A549 (cell line): ENCODE measurements around the gene RAE1. TPM values are rescaled to one million over a fixed set of nuclear protein-coding genes. Genes with fewer than 3 reads are reported as not detected.

ENCODE experiments used
- ATAC-seq, 2 experiments: fragments of 200-7000 bp in 1 of 2; fragments of >200 bp in 1 of 2; cut with Nextera tagmentation in 1 of 2; cut with Tn5 transposase in 1 of 2; 3 replicates each; pipeline versions ENCODE4 v1.8.0 to v1.9.1; 2018 to 2020; ENCODE audit warnings: mild to moderate bottlenecking in 1 of 2, moderate library complexity in 1 of 2
- CTCF ChIA-PET: fragments of 300-600 bp; sonication (Branson Sonifier 250); formaldehyde crosslinking; extraction: SDS; loops from one replicate; lab custom pipeline; 2021; ENCODE audit warnings: antibody characterized with exemption, inconsistent platforms; lab: Yijun Ruan, JAX
- POLR2A ChIA-PET: fragments of 350-600 bp; formaldehyde crosslinking; extraction: SDS; loops from one replicate; lab custom pipeline; 2021; ENCODE audit warnings: antibody characterized with exemption, inconsistent platforms; lab: Yijun Ruan, JAX
- DNase-seq, 2 experiments: peaks; one replicate each; pipeline versions ENCODE4 v3.0.0 to v3.0.0-alpha.2; 2011 to 2016; ENCODE audit warnings: low read depth in 1 of 2, low spot score in 1 of 2
- FAIRE-seq: peaks from 2 replicates; lab custom pipeline; 2011; peaks lifted over from hg19 to GRCh38; lab: Jason Lieb, UNC
- H3K27ac ChIP-seq, 2 experiments: fragments of >200 bp; sonication (Bioruptor Twin); formaldehyde crosslinking; 3 replicates each; pipeline ENCODE4 v1.5.1; 2016 to 2017
- H3K4me1 ChIP-seq: fragments of >200 bp; sonication (Bioruptor Twin); formaldehyde crosslinking; 3 replicates; pipeline ENCODE4 v1.6.1; 2016
- H3K4me2 ChIP-seq: fragments of >200 bp; sonication (Bioruptor Twin); formaldehyde crosslinking; 3 replicates; pipeline ENCODE4 v1.6.1; 2016
- H3K4me3 ChIP-seq: fragments of >200 bp; sonication (Bioruptor Twin); formaldehyde crosslinking; 3 replicates; pipeline ENCODE4 v1.5.1; 2016
- H3K9me3 ChIP-seq: fragments of >200 bp; sonication (Bioruptor Twin); formaldehyde crosslinking; 3 replicates; pipeline ENCODE4 v1.6.1; 2016
- BHLHE40 ChIP-seq: IDR thresholded peaks from 2 replicates; pipeline ENCODE4 v1.6.1; 2012; ENCODE audit warnings: low read depth, low read length, inconsistent platforms
- CBX8 ChIP-seq: fragments of 200-600 bp; sonication (generic); IDR thresholded peaks from 2 replicates; pipeline ENCODE4 v1.6.1; 2016
- CTCF ChIP-seq: fragments of >200 bp; sonication (Bioruptor Twin); formaldehyde crosslinking; IDR thresholded peaks from 3 replicates; pipeline ENCODE4 v1.5.1; 2016
- E2F6 ChIP-seq: IDR thresholded peaks from 2 replicates; pipeline ENCODE4 v1.6.1; 2012; ENCODE audit warnings: low read depth, borderline replicate concordance
- ELK1 ChIP-seq: fragments of 150-350 bp; IDR thresholded peaks from 2 replicates; pipeline ENCODE4 v1.6.1; 2014; ENCODE audit warnings: low read depth, mild to moderate bottlenecking, low read length
- EP300 ChIP-seq, 2 experiments: fragments of >200 bp; sonication (Bioruptor Twin); formaldehyde crosslinking; IDR thresholded peaks; 2 replicates in 1 of 2; 3 replicates in 1 of 2; pipeline ENCODE4 v1.6.1; 2016 to 2017
- ESRRA ChIP-seq: fragments of 150-350 bp; IDR thresholded peaks from 2 replicates; pipeline ENCODE4 v1.6.1; 2014; ENCODE audit warnings: mild to moderate bottlenecking, low read length, borderline replicate concordance
- GATA3 ChIP-seq: IDR thresholded peaks from 2 replicates; pipeline ENCODE4 v1.6.1; 2012; ENCODE audit warnings: borderline replicate concordance
- HDAC2 ChIP-seq: fragments of 200-600 bp; sonication (generic); IDR thresholded peaks from 2 replicates; pipeline ENCODE4 v1.6.1; 2016
- HOXA7 ChIP-seq: fragments of 250-450 bp; sonication (Bioruptor Pico); IDR thresholded peaks from 2 replicates; pipeline ENCODE4 v1.5.0; 2020; ENCODE audit warnings: mild to moderate bottlenecking, moderate library complexity
- HOXB5 ChIP-seq: fragments of 250-450 bp; sonication (Bioruptor Pico); IDR thresholded peaks from 2 replicates; pipeline ENCODE4 v1.5.0; 2020; ENCODE audit warnings: mild to moderate bottlenecking, moderate library complexity
- JUN ChIP-seq, 2 experiments: fragments of >200 bp; sonication (Bioruptor Twin); formaldehyde crosslinking; IDR thresholded peaks; 2 replicates in 1 of 2; 3 replicates in 1 of 2; pipeline ENCODE4 v1.6.1; 2016 to 2017
- KDM5A ChIP-seq: fragments of 200-600 bp; sonication (generic); IDR thresholded peaks from 2 replicates; pipeline ENCODE4 v1.6.1; 2016; ENCODE audit warnings: antibody characterized with exemption, mild to moderate bottlenecking
- MAZ ChIP-seq: fragments of 150-350 bp; IDR thresholded peaks from 2 replicates; pipeline ENCODE4 v1.6.1; 2014; ENCODE audit warnings: antibody characterized with exemption, low read depth, low read length, borderline replicate concordance
- NFE2L2 ChIP-seq: fragments of 150-350 bp; conservative IDR thresholded peaks from 2 replicates; pipeline ENCODE4 v1.6.1; 2014; ENCODE audit warnings: low read length
- POLR2A ChIP-seq: IDR thresholded peaks from 2 replicates; pipeline ENCODE4 v1.6.1; 2012; ENCODE audit warnings: mild to moderate bottlenecking, low read length
- POLR2AphosphoS2 ChIP-seq: conservative IDR thresholded peaks from 2 replicates; pipeline ENCODE4 v1.6.1; 2012; ENCODE audit warnings: low read length, improper control_type of control experiment, inconsistent platforms
- RARB ChIP-seq: fragments of 250-450 bp; sonication (Bioruptor Pico); IDR thresholded peaks from 2 replicates; pipeline ENCODE4 v1.8.0; 2021; ENCODE audit warnings: mild to moderate bottlenecking, moderate library complexity
- REST ChIP-seq: fragments of 200-600 bp; sonication (generic); IDR thresholded peaks from 2 replicates; pipeline ENCODE4 v1.6.1; 2016; ENCODE audit warnings: antibody characterized with exemption, mild to moderate bottlenecking, moderate library complexity
- RNF2 ChIP-seq: fragments of 200-600 bp; sonication (generic); IDR thresholded peaks from 2 replicates; pipeline ENCODE4 v1.6.1; 2016; ENCODE audit warnings: low read depth, mild to moderate bottlenecking, antibody characterized with exemption, moderate library complexity, borderline replicate concordance
- SREBF2 ChIP-seq: fragments of 450-650 bp; IDR thresholded peaks from 2 replicates; pipeline ENCODE4 v1.6.1; 2014; ENCODE audit warnings: mild to moderate bottlenecking, moderate library complexity
- USF2 ChIP-seq: fragments of 450-650 bp; IDR thresholded peaks from 2 replicates; pipeline ENCODE4 v1.6.1; 2014; ENCODE audit warnings: antibody characterized with exemption
- ZFP36 ChIP-seq: fragments of 450-650 bp; IDR thresholded peaks from 2 replicates; pipeline ENCODE4 v1.6.1; 2014; ENCODE audit warnings: borderline replicate concordance; ENCODE audit not compliant: partially characterized antibody
- ZSCAN20 ChIP-seq: fragments of 250-450 bp; sonication (Bioruptor Pico); IDR thresholded peaks from 2 replicates; pipeline ENCODE4 v1.8.0; 2022; ENCODE audit warnings: mild to moderate bottlenecking, moderate library complexity
- WGBS: methylation state at CpG from one replicate; pipeline ENCODE4 v1.1.6; 2017; ENCODE audit errors: missing lambda C conversion rate; 5-methylcytosine and 5-hydroxymethylcytosine counted together
- polyA plus RNA-seq, 4 experiments: library from polyadenylated mRNA; depleted of rRNA in 3 of 4; stranded (reverse); fragments of >200 nt; fragmentation: RNase III in 1 of 4; extraction: RNeasy Plus Mini Kit Qiagen cat#74134 plus additional on column Dnase treatment in 1 of 4; gene quantifications; 2 replicates in 3 of 4; 3 replicates in 1 of 4; pipeline ENCODE4 v1.2.3, GENCODE V29; 2011 to 2017

Gene RAE1
- polyA plus RNA-seq, 2 of the 4 experiments (the other 2 are of a cell fraction) = 54.7 to 69.6 TPM

- Histone ChIP-seq H3K9me3 (no peaks in the 10 kb centered on the region), H3K27ac (no peak overlapping the region), H3K4me3 (no peak overlapping the region), H3K4me1 (no peaks in the 10 kb centered on the region), H3K4me2 (no peak overlapping the region)
- TF ChIP-seq ZSCAN20 (CRISPR knock-in tag) = no peak
- no peak for TF ChIP-seq ELK1
- no peak for TF ChIP-seq CTCF
- TF ChIP-seq MAZ = no peak
- no peak for TF ChIP-seq EP300 (IDR thresholded peaks at IDR 0.05)
- TF ChIP-seq BHLHE40 = no peak
- no peak for TF ChIP-seq HOXA7 (CRISPR knock-in tag)
- ATAC-seq (no peak), DNase-seq (no peak), FAIRE-seq (no peak)
- 94% methylated on average over 28 of the region's 29 CpGs for whole genome bisulfite sequencing
- ChIA-PET CTCF (interaction anchor here (0.6 to 1.3 kb wide), 4 partner anchors 8 to 26 kb away, joined by 3 to 5 read pairs (median 3); no protein-coding TSS in a partner anchor), POLR2A (no interaction called here)
Observed at GRCh38 chr20:57407541-57407956, 56.5 kb downstream of the RAE1 start.

- TF ChIP-seq HDAC2 (no peak), NFE2L2 (no peak), GATA3 (no peak), JUN (IDR thresholded peaks at IDR 0.05) (no peak)
- Histone ChIP-seq H3K4me2 (no peak overlapping the region), H3K4me3 (no peak overlapping the region), H3K27ac (no peak overlapping the region), H3K9me3 (no peaks in the 10 kb centered on the region), H3K4me1 (no peaks in the 10 kb centered on the region)
- ChIA-PET CTCF (interaction anchor here (0.6 to 1.3 kb wide), 4 partner anchors 9 to 27 kb away, joined by 3 to 5 read pairs (median 3); no protein-coding TSS in a partner anchor), POLR2A (no interaction called here)
- ATAC-seq = no peak
- no peak for DNase-seq
- WGBS = 89% methylated on average over 13 of the region's 13 CpGs
- FAIRE-seq = no peak
Observed at GRCh38 chr20:57408131-57408530, 57.1 kb downstream of the RAE1 start.

- H3K4me2 ChIP-seq = no peak overlapping the region
- DNase-seq (no peak), ATAC-seq (no peak), FAIRE-seq (no peak)
- H3K9me3 ChIP-seq = no peaks in the 10 kb centered on the region
- 92% methylated on average over 23 of the region's 29 CpGs for WGBS
- ChIA-PET CTCF (interaction anchor here (0.8 to 1.3 kb wide), 3 partner anchors 9 to 53 kb away, joined by 3 read pairs; no protein-coding TSS in a partner anchor), POLR2A (no interaction called here)
- H3K27ac ChIP-seq = no peak overlapping the region
- TF ChIP-seq POLR2A (no peak), HOXB5 (no peak), JUN (IDR thresholded peaks at IDR 0.05) (no peak), POLR2AphosphoS2 (no peak), RNF2 (no peak)
- no peaks in the 10 kb centered on the region for H3K4me1 ChIP-seq
- no peak overlapping the region for H3K4me3 ChIP-seq
Observed at GRCh38 chr20:57408536-57409233, 57.6 kb downstream of the RAE1 start.

- H3K4me1 ChIP-seq = no peaks in the 10 kb centered on the region
- no peak for FAIRE-seq
- ChIA-PET CTCF (interaction anchor here (0.8 to 1.0 kb wide), 2 partner anchors 27 to 53 kb away, joined by 3 read pairs; no protein-coding TSS in a partner anchor), POLR2A (no interaction called here)
- no peak for ATAC-seq
- H3K4me3 ChIP-seq = no peak overlapping the region
- WGBS = 86% methylated on average over 16 of the region's 16 CpGs
- H3K9me3 ChIP-seq = no peaks in the 10 kb centered on the region
- no peak overlapping the region for H3K4me2 ChIP-seq
- DNase-seq = no peak
- no peak overlapping the region for H3K27ac ChIP-seq
- TF ChIP-seq ESRRA = no peak
- TF ChIP-seq KDM5A = no peak
- TF ChIP-seq E2F6 = no peak
- no peak for TF ChIP-seq REST
- no peak for TF ChIP-seq RARB
- no peak for TF ChIP-seq SREBF2
- no peak for TF ChIP-seq CBX8
- TF ChIP-seq USF2 = no peak
- TF ChIP-seq ZFP36 = no peak
Observed at GRCh38 chr20:57409316-57409671, 58.2 kb downstream of the RAE1 start.
